GM21390 (cell line): ENCODE data around the gene RAI14.
"Not testable (repeated sequence)": the region's sequence is repeated elsewhere in the genome, so short reads cannot be mapped to it uniquely, and the experiment has no call there.

Experiments used
- ATAC-seq: cut with Tn5 transposase; IDR thresholded peaks from one replicate; pipeline ENCODE4 v1.9.1; 2021; ENCODE audit not compliant: unreplicated experiment

The RAI14 gene

DNA sequence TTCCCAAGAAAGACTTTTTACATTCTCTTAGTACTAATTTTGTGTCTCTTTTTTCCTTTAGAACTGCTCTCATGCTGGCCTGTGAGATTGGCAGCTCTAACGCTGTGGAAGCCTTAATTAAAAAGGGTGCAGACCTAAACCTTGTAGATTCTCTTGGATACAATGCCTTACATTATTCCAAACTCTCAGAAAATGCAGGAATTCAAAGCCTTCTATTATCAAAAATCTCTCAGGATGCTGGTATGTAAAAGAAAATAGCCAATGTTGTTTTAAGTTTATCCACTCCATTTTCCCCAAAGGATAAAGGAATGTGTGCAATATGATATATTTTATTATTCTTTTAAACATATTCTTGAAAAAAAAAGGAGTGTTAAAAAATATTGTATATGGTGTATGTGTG lies 155.6 kb downstream of the RAI14 start:
- no peak for ATAC-seq

DNA sequence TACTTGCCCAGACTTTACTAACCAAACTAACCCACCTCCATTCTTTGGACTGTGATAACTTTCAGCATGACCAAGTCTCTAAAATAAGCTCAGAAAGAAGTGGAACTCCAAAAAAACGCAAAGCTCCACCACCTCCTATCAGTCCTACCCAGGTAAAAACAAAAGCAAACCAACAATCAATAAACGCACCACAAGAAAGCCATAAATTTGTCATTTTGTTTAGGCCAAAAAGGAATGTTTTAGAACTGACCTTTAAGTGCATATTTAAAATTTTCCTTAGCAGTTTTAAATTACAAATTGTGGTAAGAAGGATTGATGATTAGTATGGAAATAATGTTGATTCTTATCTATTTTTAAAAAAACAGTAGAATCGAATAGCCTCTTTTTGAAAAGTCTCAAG lies 157.4 kb downstream of the RAI14 start:
- ATAC-seq = no peak

DNA sequence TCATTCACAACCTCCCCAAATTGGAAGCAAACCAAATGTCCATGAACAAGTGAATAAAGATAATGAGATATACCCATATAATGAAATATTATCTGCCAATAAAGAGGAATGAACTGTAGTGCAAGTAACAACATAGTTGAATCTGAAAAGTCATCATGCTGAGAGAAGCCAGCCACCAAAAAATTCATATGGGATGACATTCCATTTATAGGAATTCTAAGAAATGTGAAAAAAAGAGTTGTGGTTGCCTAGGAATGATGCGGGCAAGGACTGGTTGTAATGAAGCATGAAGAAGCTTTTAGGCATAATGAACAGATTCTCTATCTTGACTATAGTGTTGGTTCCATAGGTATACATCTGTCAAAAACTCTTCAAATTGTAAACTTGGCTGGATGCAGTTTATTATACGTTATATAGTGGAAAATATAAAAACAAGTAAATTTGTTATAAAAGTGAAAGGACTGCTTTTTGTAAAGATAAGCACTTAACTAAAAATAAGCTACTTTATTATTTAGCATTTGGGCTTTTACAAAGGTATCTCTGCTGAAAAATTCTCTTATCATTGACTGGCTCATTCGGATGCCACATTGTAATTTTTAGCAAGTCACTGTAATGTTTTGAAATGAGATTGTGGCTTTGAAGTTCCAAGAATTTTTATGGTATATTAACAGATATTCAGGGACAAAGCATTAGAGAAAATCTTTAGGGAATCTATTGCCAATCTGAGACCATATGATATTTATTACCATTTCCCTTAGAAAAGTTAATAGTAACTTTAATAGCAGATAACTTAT lies 161.6 kb downstream of the RAI14 start:
- ATAC-seq = no peak

DNA sequence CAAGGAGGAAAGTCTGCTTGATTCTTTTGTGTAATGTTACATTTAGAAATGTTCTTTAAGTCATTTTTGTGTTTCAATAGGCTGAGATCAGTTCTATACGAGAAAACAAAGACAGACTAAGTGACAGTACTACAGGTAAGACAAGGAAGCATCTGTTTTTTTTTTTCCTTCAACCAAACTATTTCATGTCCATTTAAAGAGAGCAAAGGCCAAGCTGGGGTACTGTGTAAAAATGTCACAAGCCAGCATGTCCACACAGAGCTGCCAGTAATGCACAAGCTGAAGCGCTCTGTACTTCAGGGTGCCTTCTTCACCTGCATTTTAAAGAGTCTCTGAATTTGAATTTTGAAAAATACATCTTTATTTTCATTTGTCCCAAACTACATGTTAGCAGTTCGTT lies 162.6 kb downstream of the RAI14 start:
- ATAC-seq = no peak

DNA sequence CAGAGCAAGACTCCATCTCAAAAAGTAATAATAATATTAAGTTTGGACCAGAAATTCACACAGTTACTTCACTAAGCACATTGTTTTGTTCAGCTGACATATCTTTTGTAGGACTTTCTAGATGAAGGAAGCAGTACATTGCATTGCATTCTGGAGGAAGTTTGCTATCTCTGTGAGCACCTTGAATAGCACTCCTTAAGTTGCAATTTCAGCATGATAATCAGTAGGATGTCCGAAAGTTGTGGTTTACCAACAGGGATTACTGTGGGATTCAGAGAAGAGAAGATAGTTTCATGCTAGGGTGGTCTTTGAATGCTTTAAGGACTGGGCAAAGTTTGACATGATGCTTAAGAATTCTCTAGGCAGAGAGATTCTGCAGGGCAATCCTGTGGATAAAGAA lies 164.5 kb downstream of the RAI14 start:
- ATAC-seq = no peak

DNA sequence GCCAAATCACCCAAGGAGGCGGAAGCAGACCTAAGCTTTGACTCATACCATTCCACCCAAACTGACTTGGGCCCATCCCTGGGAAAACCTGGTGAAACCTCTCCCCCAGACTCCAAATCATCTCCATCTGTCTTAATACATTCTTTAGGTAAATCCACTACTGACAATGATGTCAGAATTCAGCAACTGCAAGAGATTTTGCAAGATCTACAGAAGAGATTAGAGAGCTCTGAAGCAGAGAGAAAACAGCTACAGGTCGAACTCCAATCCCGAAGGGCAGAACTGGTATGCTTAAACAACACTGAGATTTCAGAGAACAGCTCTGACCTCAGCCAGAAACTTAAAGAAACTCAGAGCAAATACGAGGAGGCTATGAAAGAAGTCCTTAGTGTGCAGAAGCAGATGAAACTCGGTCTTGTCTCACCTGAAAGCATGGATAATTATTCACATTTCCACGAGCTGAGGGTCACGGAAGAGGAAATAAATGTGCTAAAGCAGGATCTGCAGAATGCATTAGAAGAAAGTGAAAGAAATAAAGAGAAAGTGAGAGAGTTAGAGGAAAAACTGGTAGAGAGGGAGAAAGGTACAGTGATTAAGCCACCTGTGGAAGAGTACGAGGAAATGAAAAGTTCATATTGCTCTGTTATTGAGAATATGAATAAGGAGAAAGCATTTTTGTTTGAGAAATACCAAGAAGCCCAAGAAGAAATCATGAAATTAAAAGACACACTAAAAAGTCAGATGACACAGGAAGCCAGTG lies 167.0 kb downstream of the RAI14 start:
- ATAC-seq = no peak

DNA sequence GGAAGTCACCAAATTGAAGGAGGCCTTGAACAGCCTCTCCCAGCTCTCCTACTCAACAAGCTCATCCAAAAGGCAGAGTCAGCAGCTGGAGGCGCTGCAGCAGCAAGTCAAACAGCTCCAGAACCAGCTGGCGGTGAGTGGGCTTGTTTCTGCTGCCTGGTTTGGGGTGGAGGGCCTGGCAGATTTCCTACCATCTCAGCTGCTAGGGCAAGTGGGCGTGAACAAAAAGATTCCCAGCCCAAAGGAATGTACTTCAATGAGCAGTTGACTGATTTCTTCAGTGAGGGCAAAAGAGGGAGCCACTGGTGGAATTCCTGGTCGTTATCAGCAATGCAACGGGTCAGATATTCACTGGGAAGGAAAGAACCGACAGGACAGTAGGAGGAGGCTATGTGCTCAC lies 170.2 kb downstream of the RAI14 start:
- ATAC-seq = no peak

DNA sequence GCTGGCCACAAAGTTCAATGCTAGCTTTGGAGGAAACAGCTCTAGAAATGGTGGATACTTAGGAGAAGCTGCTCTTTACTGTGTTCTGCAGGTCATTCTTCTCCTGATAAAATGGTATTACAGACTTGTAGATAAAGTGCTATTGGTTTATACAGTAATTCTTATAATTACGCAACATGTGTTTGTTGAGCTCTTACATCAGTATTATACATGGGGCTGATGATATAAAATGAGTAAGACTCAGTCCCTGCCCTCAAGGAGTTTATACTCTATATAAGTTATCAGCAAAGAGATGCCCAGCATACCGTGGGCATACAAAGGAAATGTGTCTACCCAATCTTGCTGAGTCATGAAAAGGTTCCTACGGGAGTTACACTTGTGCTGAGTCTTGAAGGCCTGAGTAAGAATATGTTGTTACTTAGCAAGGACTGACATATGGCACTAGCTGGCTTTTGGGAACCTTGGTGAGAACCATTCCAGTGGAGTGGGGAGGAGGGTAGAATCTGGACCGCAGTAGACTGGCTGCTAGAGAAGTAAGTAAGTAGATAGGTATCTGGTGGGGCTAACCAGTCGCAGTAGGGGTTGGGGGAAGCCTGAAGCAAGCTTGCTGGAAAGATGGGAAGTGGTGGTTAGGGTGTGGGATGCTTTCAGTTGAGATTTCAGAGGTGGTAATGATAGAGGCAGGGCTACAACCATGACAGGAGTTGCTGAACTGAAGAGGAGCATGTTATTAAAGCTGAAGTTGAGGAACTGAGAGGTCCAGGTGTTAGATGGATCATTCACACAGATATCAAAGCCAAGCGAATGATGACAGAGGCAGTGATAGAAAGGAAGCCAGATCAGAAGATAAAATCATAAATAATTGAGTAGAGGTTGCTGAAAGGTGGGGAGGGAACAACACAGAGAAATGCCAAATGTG lies 171.7 kb downstream of the RAI14 start:
- no peak for ATAC-seq

DNA sequence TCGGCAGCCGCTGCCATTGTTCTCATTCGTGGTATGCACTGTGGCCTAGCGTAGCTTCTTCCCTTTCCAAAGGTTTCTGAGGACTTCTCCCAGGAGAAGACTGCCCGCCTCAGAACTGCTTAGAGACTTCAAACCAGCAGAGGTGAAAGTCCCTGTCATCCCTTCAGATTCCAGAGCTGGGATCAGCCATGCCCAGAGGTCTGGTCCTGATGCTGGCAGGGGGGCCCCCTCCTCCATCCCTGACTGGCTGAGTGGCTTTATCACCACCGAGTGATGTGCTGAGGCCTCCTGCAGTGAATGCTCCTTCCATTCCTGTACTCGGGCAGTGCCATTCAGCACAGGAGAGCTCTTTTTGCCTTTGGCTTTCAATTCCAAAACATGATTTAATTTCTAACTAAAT lies 174.7 kb downstream of the RAI14 start:
- not testable (repeated sequence) for ATAC-seq

DNA sequence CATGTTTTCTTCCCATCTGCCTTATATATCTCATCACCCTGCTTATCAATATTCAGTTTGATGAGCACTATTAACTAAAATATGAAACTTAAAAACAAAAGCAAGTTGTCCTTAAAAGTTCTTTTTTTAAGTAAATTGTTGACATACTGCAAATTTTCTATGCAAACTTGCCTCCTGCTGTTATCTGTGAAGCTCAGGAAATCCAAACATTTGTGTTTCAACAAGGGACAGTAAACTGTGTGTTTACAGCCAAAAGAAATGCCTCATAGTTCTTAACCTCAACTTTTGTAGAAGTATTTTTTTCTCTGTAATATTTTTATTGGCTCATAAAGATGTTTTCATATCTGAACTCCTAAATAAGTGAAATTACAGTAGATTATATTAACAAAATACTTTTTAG lies 175.2 kb downstream of the RAI14 start:
- no peak for ATAC-seq

DNA sequence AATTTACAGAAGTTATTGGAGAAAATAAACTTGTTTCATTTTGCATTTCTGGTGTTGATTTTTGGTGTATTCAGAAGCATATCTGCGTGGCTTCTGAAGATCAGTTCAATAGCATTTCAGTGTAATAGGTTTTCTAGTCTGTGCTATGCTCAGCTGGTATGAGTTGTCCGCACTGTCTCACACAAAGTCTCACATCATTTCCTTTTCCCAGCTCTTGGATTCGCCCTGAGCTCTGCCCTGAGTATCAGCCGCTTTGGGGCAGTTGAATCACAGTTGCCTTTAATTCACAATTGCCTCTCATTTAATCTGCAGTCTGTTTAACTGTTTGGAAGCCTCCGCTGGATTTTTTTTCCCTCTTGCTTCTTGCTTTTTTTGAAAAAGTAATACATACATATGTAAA lies 176.4 kb downstream of the RAI14 start:
- no peak for ATAC-seq

DNA sequence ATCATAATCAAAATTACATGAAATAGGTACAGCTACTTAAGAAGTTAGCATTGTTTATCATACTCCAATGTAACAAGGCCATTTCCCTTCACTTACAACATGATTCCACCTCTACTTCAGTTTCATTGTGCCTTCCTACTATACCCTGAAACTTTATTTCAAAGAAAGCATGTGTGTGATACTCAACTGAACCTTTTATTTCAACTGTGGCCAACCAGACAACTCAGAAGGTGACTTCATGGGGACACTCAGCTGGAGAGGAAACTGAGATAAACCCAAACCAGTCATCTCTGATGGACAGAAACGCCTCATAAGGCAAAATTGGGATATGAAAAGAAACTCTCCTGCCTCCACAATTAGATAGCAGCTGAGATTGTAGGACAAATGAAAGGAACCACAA lies 177.0 kb downstream of the RAI14 start:
- no peak for ATAC-seq

DNA sequence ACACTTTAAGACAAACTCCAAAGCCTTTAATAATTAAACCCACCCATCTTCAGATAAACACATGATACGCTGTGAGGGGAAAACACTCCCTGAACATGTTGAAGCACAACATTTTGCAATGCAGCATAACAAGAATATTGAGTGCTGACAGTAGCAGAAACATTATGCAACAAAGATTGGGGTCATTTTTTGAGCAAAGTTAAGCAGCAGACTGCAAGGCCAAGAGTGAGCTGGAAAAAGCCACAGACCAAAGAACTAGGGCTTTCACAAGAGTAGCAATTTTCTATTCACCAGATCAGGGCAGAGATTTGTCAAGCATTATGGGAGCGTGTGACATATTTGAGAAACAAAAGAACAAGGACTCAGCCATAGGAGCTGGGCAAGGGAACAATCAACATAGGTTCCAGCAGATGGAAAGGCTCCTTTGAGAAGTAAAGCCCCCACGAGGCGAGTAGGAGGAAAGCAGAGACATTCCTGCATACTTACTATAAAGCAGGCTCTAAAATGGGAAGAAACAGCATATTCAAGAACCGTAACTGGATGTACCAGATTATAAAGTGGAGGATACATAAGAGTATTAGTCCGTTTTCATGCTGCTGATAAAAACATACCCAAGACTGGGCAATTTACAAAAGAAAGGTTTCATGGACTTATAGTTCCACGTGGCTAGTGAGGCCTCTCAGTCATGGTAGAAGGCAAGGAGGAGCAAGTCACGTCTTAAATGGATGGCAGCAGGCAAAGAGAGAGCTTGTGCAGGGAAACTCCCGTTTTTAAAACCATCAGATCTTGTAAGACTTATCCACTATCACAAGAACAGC lies 178.1 kb downstream of the RAI14 start:
- ATAC-seq = no peak

DNA sequence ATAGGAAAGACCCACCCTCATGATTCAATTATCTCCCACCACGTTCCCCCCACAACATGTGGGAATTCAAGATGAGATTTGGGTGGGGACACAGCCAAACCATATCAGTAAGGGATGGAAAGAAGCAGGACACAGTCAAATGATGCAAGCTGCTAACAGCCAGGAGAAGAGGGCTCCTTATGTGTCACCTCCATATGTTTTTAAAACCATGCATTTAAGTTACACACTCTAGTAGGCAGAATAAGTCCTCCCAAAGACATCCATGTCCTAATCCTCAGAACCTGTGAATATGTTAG lies 178.6 kb downstream of the RAI14 start:
- no peak for ATAC-seq

DNA sequence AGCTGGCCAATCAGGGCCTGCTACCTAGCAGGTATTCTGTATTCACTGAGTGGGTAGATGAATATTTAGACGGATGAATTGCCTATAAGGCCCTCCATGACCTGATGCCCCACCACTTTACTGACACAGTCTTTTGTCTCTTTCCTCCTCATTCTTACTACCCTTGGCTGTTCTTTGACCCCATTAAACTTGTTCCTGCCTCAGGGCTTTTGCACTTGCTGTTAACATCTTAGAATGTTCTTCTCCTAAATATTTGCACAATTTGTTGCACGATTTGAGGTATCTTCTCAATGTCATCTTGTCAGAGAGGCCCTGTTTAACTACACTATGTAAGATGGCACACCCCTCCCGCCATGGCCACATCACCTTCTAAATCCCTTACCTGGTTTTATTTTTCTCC lies 179.5 kb downstream of the RAI14 start:
- ATAC-seq = no peak

DNA sequence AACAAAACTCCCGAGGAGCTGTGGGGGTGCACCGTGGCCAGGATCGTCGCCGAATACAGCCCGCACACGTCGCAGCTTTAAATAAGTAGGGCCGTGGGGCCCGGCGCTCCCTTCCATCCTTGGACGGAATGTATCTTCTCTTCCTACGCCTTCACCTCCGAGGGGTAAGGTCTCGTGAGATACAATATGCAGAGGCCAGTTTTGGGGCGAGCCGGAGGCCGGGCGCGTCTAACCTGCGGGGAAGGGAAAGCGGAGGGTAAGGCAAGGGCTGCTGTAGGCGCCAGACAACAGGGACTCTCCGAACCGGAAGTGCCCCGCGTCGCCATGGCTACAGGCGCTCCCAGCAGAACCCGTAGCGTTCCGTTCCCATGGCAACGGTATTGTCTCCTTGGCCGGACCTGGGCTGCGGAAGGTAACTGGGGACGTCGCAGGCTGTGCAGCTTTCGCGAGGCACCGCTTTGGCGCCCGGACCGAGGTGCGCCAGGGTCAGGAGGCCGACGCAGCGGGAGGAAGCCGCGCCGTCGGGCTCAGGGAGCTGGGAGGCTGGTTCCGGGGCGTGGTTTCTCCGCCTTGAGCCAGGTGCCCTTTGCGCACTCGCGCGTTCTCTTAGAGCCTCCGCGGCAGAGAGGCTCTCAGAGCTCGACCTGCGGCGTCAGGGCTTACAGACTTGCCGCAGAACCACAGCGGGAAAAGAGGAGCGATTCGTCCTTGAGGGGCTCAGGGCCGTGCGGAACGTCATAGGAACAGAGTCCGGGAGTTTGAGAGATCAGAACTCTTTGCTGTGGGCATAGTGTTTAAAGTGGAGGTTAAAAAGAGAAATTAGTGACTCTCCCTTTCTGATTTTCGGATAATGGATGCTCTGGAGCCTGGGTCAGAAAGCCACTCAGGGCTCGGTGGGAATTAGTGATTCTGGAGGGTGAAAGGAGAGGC lies 182.9 kb downstream of the RAI14 start, which contains the start of gene TTC23L:
TTC23L (plus strand) TSS at position 380 of the 930 bp plus-strand sequence. CDS start 1,508 bp downstream, outside the sequence.
- peak; percentile 98 for ATAC-seq

DNA sequence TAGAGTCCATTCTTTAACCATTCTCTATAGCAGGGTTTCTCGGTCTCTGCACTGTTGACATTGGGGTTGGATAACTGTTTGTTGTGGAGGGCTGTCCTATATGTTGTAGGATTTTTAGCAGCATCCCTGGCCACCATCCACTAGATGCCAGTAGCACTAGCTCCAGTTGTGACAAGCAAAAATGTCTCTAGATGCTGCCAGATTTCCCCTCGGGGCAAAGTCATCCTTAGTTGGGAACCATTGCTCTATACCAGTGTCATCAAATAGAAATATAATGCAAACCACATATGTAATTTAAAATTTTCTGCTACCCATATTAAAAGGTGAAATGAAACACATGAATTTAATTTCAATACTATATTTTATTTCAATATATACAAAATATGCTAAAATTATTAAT lies 185.7 kb downstream of the RAI14 start:
- no peak for ATAC-seq

DNA sequence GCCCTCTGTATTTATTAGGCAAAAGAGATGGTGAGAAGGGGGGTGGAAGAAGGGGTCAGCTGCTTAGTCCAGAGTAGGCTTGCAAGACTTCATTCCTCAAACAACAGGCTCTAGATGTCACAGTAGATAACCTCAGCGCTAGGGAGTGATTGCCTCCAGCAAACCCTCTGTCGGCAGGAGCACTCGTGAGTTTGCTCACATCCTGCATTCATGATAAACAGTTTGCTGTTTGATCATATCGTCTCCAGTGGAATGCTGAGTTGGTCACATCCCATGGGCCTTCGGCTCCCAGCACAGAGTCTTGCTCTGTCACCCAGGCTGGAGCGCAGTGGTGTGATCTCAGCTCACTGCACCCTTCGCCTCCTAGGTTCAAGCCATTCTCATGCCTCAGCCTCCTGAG lies 186.4 kb downstream of the RAI14 start:
- no peak for ATAC-seq

DNA sequence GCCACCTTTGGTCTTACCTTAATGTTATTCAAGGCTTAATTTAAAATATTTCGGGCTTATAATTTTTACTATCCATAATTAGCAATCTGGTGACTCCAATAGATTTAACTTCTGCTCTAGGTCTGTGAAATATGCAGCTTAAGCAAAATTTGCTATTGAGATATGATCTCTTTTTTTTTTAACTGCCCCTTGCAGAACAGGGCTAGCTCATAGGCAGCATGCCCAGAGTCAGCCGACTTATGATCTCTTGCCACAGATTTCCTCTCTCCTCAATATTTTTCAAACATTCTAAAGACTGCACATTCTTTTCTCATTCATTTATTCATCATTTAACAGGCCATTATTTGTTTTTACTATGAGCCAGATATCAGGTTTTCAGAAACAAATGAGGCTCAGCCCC lies 187.4 kb downstream of the RAI14 start:
- ATAC-seq = no peak

DNA sequence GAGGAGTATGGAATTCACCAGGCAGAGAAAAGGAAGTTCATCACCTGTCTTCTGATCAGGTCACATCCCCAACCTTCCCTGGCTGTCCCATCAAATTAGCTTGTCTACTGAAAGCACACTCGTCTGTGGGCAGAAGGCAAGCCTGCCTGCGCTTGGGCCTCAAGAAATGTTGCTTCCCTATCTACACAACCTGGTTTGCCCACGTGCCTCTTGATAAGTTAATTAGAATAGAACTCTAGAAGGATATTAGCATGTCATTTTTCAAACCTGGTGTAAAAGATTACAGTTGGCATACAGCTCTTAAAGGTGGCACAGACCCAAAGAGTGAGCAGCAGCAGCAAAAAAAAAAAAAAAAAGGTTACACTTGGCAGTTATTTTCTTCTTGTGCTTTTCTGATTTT lies 188.0 kb downstream of the RAI14 start:
- ATAC-seq = no peak
